Measurements from ENCODE around the gene DPCD. TPM values are rescaled to one million over a fixed set of nuclear protein-coding genes. Genes with fewer than 3 reads are reported as not detected.

The DPCD gene
- total and polyA plus RNA-seq, 12 donors, result 12.9 to 46.8 (median 25.6) TPM

GRCh38 chr10:101559596-101560297, 28.4 kb upstream of the DPCD start:
- Histone ChIP-seq H3K36me3 (peaks cover 0 to 17% (median 0%) of the 10 kb centered on the region in 9 donors), H3K4me3 (no peak overlapping the region), H3K9me3 (no peaks in the 10 kb centered on the region), H3K4me1 (no peaks in the 10 kb centered on the region), H3K27ac (no peak overlapping the region), H3K27me3 (peaks cover 0 to 21% (median 6%) of the 10 kb centered on the region in 7 donors)
- intact Hi-C loops (cut with DNase I), result loop anchor here in 8 of 10 donors (10.0 kb wide), 4 partner anchors 255 to 285 kb away; no protein-coding TSS in a partner anchor
- ATAC-seq (no peak), DNase-seq (no peak)
- 75 to 83% methylated on average over 12 of the region's 12 CpGs for WGBS, 2 donors
- TF ChIP-seq CTCF (IDR thresholded peaks at IDR 0.05), result no peak

GRCh38 chr10:101560298-101561067, 27.6 kb upstream of the DPCD start:
- DNase-seq (no peak), ATAC-seq (no peak)
- H3K27ac ChIP-seq, result no peak overlapping the region
- H3K9me3 ChIP-seq, result no peaks in the 10 kb centered on the region
- TF ChIP-seq CTCF (IDR thresholded peaks at IDR 0.05), result no peak
- 53 to 74% methylated on average over 2 of the region's 2 CpGs for WGBS, 2 donors
- H3K27me3 ChIP-seq, result peaks cover 0 to 28% (median 13%) of the 10 kb centered on the region in 7 donors
- H3K4me3 ChIP-seq, result no peak overlapping the region
- intact Hi-C loops (cut with DNase I), result loop anchor here in 8 of 10 donors (10.0 kb wide), 4 partner anchors 256 to 286 kb away; no protein-coding TSS in a partner anchor
- no peaks in the 10 kb centered on the region for H3K4me1 ChIP-seq
- peaks cover 0 to 9% (median 0%) of the 10 kb centered on the region in 9 donors for H3K36me3 ChIP-seq

- H3K4me1 ChIP-seq, result peaks cover 0 to 4% (median 3%) of the 10 kb centered on the region in 9 donors
- no peak for ATAC-seq
- no peak overlapping the region for H3K27ac ChIP-seq
- peaks cover 0 to 2% (median 0%) of the 10 kb centered on the region in 9 donors for H3K36me3 ChIP-seq
- no peak for DNase-seq
- peaks cover 0 to 36% (median 21%) of the 10 kb centered on the region in 7 donors for H3K27me3 ChIP-seq
- 75 to 78% methylated on average over 15 of the region's 15 CpGs for WGBS, 2 donors
- H3K4me3 ChIP-seq, result no peak overlapping the region
- no peaks in the 10 kb centered on the region for H3K9me3 ChIP-seq
- intact Hi-C loops (cut with DNase I), result loop anchor here in 8 of 10 donors (10.0 kb wide), 4 partner anchors 256 to 286 kb away; no protein-coding TSS in a partner anchor
- TF ChIP-seq CTCF (IDR thresholded peaks at IDR 0.05), result no peak
Measured at GRCh38 chr10:101561068-101561915, 26.8 kb upstream of the DPCD start.

- Histone ChIP-seq H3K27ac (no peak overlapping the region), H3K27me3 (peaks cover 0 to 46% (median 31%) of the 10 kb centered on the region in 7 donors), H3K4me3 (no peak overlapping the region), H3K36me3 (no peaks in the 10 kb centered on the region), H3K9me3 (no peaks in the 10 kb centered on the region), H3K4me1 (peaks cover 0 to 12% (median 8%) of the 10 kb centered on the region in 9 donors)
- no peak for TF ChIP-seq CTCF (IDR thresholded peaks at IDR 0.05)
- WGBS, 2 donors, result 83 to 94% methylated on average over 5 of the region's 5 CpGs
- no peak for DNase-seq
- ATAC-seq, result no peak
- intact Hi-C loops (cut with DNase I), result loop anchor here in 8 of 10 donors (10.0 kb wide), 4 partner anchors 257 to 287 kb away; no protein-coding TSS in a partner anchor
Measured at GRCh38 chr10:101562231-101562630, 25.9 kb upstream of the DPCD start.

Data from heart right ventricle (tissue), 16 donors.